ENCODE results near the gene BTG4.

Gene BTG4

DNA sequence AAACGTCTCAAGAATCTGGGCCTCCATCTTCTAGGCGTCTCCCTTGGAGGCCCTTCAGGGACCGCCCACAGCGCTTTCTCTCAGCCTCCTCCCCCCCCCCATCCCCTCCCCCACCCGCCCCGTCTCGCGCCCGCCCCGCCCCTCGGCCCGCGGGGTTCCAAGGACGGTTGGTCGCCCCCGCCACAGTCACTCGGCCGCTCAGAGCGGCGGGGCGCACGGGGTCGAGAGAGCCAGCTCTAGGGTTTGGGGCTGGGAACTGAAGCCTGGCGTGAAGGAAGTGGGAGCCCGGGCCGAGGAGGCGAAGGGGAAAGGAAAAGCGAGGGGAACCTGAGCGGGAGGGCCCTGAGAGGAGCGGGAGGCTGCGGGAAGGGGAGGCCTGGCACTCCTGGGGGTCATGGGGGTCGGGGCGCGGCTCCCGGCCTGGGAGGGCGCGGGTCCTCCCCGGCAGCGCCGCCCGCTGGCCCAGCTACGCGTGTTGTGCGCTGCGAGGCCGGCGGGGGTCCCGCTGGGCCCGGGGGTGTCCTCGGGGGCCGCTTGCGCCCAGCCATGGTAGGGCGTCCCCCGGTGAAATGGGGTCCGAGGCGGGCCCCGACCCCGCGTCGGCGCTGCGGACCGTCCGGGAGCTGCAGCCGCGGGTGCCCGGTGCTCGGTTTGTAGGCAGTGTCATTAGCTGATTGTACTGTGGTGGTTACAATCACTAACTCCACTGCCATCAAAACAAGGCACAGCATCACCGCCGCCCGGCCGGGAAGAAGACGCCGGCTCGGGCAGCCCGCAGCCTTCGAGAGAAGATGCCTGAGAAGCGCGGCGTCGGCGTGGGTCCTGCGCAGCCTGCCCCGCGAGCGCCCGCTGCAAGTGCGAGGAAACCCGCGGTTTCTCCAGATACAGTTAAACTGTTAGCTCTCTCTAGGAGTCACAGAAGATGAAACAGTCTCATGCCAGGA is at the start of gene BTG4:
TSS of gene BTG4 (minus strand) at position 91 of the 944 bp plus-strand sequence. CDS start 13,610 bp downstream, outside the sequence.
- no peak for DNase-seq

DNA sequence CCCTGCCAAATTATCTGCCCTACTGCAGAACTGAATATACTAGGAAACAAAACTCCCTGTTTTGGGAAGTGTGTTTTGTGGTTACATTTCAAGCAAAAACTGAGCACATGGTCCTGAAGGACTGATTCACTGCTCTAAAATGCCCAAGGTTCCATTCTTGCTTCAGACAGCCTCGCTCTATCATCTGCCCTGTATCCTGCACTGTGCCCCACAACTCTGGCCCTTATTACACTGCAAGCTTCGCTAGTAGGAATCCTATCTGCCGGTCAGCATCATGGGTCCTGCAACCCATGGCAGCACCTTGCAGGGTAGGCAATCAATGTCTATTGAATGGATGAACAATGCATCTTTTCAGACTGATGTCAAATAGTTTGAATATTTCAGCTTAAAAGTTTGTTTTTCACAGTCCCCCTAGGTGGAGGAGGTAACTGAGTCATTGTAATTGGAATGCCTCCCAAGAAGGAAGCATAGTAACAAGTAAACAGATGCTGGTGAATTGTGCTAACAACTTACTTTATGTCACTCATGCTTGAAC is 49.7 kb upstream of the BTG4 start:
- no peak for DNase-seq

DNA sequence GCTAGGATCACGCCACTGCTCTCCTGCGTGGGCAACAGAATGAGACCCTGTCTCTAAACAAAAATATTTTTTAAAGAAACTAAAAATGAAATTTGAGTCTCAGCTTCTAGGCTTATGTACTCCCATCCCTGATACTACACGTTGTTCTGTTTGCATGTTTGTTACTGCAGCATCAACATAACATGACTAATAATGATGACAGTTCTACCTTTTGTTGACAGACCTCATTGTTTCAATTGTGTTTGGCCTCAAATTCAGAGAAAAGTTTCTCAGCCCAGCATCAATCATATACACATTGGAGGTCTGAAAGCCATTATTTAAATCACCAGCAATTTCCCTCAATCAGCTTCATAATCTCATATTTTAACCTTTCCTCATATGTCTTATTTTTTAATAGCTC is 49.1 kb upstream of the BTG4 start:
- DNase-seq: no peak

DNA sequence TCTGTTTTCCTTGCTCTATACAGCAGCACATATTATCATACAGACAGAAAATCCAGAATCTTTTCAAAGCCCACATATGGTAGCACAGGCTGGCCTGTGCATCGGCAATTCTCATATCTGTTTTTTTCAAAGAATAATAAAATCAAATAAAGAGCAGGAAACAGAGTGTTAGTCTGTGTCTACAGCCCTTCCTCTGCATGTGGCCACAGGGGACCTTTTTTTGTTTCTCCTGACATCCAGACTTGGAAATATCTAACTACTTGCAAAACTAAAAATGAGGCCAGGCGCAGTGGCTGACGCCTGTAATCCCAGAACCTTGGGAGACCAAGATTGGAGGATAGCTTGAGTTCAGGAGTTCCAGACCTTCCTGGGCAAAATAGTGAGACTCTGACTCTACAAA is 48.6 kb upstream of the BTG4 start:
- DNase-seq: no peak

DNA sequence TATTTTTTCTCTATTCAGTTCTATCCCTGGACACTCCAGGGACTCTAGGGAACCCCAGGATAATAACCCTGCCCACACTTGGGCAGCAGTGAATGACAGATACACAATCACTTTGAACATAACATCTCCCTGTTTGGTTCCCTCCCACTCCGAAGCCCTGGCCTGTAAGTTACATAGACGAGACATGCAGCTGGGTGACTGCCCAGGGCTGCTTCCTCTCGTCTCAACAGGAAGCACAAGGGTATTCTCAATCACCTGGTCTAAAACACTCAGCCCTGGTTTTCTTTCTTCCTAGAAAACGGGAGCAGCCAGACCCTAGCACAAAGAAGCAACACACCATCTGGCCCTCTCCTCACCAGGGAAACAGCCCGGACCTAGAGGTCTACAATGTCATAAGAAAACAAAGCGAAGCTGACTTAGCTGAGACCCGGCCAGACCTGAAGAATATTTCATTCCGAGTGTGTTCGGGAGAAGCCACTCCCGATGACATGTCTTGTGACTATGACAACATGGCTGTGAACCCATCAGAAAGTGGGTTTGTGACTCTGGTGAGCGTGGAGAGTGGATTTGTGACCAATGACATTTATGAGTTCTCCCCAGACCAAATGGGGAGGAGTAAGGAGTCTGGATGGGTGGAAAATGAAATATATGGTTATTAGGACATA is 47.7 kb upstream of the BTG4 start:
- no peak for DNase-seq

DNA sequence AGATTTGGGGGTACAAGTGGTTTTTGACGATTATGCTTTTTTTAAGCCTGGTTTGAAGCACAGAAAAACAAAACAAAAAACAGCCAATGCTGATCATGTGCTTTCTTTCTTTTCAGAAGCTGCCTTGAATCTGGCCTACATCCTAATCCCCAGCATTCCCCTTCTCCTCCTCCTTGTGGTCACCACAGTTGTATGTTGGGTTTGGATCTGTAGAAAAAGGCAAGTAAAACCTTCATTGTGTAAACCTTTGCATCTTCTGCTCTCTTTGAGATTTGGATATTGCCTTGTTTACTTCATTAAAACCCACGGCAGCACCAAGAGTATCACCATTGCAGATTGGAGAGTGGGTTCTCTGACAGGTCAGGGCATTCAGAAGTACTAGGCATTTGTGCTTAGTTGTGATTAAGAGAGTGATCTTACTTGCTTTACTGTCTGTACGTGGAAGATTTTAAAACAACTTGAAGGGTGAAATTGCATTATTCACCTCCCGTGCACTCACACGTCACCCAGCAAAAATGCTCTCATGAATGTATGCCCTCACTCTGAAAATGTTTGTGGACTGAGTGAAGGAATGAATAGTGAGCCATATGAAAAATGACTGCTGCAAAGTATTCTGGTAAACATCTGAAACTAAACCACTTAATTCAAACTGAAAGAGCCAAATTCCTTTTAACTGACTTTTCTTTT is 45.4 kb upstream of the BTG4 start:
- no peak for DNase-seq

DNA sequence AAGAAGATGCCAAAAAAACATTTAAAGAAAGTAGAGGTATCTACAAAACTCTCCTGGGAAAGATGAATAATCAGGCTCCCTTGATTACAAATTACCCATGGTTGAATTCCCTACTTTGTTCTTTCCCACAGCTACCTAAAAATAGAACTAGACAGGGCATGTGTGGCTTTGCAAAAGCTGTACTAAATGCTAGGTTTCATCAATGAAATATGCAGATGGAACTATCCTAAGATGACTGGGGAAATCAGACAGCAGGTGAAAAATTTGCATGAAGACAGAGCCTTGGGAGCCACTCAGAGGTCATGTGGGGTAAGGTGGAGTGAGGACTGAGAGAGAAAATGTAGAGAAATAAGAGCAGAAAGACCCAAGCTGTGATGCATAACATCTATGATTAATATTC is 43.1 kb upstream of the BTG4 start:
- no peak for DNase-seq

DNA sequence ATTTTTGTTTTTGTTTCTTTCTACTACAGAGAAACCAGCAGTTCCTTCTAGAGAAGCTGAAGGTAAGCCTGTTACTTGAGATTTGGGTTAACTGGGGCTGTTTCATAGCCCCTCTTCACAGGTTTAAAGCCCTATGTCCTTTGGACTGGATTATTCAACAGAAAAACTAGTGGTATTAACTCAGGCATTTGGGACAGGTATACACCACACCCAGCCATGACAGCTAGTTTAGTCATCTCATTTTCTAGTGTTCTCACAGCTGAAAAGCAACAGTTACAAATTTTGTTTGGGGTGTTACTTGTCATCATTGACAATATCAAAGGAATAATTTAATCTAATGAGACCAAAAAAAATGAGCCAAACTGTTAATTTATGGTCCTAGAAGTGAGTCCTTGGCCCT is 42.3 kb upstream of the BTG4 start:
- DNase-seq: no peak

DNA sequence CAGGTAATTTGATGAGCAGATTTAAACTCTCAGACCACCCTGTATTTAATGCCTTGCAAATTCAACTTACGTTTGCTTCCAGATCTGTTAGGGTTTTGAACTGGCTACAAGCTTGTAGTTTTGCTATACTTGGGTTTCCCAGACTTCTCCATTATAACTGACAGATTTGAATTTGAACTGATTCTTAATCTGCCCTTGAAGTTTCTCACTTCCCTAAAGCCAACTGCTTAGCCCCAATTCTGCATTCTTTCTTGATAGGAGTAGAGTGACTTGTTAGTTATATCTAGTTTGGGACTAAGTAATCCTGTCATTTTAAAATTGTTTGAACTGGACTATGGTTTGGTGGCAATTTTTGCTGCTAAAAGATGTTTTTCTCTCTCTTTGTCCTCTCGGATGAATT is 38.1 kb upstream of the BTG4 start:
- no peak for DNase-seq

DNA sequence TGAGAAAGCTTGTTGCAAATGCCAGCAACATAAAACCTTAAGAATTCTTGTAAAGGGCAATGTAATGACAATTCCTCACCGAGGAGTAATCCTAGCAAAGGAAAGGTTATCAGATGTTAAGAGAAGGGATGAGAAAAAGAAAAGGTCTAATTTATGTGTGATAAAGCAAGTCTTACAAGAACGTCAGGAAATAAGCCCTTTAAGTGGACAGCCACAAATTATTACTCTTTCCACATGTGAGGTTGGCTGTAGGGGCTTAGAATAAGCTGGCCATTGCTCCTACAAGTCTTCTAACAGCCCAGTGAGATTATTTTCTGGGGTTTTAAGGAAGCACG is 37.6 kb upstream of the BTG4 start:
- DNase-seq: no peak

DNA sequence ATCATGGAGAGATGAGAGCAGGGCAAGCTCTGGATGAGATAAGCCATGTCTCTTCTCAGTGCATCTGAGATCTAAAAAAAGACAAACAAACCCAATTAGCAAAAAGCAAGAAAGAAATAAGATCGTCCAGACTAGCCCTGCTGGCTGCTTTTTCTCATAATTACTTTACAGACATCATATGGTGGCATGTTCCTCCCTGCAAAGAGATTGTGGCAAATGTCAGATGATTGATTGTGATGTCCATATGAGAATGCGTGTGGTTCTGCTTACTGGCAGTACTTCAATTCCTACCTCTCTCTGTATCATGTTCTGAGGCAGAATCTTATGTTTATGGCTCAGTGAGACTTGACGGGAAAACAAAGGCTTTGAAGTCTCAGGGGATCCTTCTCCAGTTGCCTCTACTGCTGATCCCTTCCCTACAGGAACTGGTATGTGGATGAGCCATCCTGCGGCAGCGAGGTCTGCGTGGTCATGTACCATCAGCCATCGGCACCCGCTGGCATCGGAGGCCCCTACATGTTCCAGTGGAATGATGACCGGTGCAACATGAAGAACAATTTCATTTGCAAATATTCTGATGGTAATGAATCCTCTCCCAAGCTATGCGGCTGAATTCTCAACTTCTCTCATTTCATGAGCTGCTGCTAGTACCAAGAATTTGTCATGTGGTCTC is 37.1 kb upstream of the BTG4 start:
- DNase-seq: no peak

DNA sequence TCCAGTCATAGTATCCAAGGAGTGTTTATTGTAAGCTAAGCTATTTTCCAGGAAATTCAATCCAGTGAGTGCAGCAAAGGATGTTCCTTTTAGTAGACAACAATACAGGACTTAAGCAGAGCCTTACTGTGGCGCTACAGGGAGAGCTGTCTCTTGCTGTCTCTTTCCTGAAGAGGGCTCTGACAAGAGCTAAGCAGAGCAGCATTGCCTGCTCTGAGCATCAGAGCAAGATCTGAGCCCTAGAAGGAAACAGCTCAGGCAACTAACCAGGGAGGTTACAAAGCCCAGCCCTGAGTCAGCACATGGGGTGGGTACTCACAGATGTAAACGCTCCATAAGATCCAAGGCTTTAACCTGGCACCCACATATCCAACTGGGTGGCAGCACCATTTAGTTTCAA is 36.3 kb upstream of the BTG4 start:
- no peak for DNase-seq

DNA sequence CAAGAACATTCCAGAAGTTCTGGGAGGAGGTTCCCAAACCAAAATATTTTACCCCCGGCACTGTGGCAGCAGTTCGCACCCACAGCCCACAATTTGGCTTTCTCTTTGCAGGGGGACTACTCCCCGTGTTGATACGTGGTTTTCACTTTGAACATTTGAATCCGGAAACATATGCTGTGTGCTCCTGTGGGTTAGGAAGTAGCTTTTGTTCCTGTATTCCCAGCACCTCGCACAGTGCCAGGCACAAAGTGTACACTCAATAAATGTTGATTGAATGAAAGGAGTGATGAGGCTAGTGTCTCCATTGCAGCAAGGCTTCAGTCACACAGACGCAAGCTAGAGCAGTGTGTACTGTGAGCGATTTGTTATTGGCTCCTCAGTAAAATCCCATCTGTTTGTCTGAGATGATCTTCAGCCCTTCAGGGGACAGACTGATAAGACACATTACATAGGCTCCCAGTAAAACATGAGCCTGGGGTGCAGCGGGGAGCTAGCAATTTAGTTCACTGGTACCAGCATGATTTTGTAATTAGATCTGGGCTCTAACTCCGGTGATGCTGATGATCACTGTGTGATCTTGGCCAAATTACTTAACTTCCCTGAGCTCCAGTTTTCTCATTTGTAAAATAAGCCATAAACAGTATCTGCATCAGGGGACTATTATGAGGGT is 30.6 kb upstream of the BTG4 start:
- no peak for DNase-seq

DNA sequence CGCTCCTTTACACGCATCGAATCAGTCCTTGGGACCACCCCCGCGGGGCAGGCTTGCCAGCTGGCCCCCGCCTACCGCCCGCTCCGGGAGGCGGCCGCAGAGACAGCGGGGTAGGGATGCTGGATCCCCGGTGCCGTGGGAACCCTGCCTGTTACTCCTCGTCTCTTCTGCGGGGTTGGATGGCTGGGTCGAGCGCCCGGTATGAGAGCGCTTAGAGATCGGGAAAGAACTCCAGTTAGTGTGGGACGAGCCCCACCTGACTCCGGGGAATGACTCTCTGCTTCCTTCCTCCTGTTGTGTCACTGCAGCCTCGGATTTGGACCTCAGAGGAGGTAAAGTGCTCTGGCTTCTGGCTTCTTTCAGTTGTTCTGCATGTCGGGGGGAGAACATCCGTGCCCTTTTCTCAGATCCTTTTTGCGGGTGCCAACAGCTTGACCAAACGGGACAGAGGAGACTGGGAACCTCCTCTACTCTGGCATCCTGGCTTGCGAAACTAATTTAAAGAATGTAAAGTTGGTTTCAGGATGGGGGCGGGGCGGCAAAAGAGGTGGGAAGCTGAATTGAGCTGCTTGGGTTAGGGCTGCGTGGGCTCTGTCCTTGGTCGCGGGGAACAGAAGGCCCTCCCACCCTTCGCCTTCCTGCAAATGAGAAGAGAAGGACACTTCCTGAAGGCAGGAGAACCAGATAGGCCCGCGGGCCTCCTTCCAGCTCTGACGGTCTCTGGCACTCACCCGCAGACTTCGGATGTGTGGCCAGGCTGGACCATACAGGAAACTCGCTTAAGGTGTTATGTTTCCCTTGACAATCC is 29.3 kb upstream of the BTG4 start:
- no peak for DNase-seq

DNA sequence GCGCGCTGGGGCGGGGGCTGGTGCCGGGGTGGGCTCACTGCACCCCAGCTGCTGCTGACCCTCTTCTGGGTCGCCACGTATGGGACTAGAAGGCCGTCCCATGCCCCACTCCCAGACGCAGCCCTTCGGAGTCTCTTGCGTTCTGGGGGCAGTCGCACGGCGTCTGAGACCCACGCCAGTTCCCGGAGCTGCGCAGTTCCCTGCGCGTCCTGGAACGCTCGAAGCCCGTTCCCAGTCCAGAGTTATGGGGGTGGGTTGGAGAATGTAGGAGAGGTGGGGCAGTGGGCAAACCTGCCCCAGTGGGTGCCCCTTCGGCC is 28.7 kb upstream of the BTG4 start:
- DNase-seq: no peak

DNA sequence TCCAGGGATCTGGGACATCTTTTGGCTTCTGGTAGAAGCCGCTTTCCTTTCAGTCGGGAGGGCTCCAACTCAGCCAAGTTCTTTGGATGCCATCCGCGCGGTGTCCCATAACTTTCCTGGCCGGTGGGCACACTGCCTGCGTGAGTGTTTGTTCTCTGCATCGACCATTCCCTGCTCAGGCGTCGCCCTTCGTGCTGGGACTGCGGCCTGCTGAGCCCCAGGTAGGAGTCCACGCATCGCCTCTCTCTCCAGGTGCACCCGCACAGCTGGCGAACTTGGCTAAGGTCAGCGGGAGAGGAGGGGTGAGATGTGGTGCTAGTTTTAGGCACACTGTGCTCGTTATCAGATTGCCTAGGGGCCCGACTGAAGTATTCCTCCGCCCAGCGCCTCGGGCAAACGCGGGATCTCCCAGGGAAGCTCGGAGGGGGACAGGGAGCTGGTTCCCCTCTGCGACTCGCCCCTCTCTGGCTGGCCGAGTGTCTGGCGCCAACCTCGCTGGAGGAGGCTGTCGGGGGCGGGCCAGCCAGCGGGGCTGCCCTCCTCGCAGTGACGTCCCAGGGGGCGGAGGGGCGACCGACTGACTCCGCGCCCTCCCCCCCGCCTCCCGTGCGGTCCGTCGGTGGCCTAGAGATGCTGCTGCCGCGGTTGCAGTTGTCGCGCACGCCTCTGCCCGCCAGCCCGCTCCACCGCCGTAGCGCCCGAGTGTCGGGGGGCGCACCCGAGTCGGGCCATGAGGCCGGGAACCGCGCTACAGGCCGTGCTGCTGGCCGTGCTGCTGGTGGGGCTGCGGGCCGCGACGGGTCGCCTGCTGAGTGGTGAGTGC is 28.1 kb upstream of the BTG4 start, which contains the start of gene LAYN:
TSS of gene LAYN (plus strand) at position 607 of the 823 bp plus-strand sequence. CDS start at position 731, 124 bp downstream.
- no peak for DNase-seq

DNA sequence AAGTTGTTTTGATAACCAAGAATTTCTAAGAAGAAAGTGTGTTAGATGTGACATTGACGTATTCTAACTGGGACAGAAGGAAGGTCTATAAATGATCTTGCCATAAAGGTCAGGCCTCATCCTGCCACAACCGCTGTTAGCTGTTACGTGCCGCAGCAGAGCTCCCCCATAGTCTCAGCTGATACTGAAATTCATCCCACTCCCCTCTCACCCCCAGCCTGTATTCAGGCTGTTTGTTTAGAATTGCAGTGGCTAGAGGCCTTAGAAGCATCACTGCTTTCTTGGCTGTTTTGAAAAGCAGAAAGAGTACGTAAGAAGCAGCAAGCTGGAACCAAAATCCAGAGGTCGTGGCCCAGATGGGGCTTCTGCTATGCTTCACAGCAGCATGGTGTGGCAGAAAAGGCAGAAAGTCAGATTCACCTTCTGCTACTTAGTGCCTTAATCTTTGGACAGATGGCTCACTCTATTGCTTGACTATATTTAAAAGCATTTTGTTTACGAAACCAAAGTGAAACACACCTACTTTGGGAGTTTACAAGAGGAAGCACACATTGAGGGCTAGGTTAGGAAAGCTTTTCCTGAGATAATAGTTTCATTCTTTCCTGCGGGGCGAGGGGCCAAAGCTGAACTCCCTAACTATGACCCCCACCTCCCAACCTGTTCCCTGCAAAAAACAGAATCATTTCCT is 27.4 kb upstream of the BTG4 start:
- DNase-seq: no peak

DNA sequence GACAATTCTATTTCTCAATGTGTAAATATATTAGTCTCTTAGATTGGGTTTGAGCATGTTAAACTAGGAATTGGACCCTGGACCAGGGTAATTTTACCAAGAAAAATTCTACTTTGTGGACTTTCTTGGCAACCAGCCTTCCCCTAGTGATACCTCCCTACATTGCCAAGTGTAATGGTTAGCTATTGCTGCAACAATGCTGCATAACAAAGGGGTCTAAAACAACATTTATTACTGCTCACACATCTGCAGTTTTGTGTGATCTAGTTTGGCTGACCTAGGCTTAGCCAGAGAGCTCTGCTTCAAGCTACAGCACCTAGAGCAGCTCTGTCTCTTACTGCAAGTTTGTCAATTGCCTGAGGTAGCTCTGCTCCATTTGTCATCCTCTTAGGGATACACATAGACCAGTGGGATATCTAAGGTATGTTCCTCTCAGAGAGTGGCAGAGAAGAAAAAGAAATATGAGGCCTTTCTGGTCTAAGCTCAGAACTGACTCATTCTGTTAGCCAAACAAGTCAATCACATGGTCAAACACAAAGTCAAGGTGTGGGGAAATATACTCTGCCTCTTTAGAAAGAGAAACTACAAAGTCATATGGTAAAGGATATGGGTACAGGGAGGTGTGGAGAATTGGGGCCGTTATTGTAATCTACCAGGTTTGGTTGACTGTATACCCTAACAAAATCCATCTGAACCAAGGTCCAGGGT is 26.4 kb upstream of the BTG4 start:
- DNase-seq: no peak

DNA sequence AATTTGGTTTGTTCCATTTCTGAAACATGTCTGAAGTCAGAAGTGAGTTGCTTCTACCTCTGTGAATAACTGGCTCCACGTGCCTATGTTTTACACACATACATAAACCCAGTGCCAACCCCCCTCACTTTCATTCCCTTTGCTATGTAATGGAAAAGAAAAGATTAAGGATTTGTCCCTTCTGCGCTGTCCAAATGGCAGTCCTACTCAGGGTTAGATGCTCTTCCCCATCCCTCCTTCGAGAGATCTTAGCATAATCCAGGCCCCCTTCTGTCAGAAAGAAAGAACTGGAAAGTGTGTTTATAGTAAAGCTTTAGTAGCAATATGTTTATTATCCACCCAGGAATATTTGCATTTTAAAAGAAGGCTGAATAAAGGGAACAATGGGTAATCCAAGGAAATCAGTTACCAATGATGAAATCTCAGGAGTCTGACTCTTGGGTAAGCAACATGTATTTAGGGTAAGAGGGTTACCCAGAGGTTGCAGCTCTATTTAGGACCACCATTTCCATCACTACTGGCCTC is 25.2 kb upstream of the BTG4 start:
- no peak for DNase-seq

Data from RPMI8226 (cell line).